SW 1271 (cell line): Measurements from ENCODE around the gene RIBC1.
"Not testable (repeated sequence)": the region's sequence is repeated elsewhere in the genome, so short reads cannot be mapped to it uniquely, and the experiment has no call there.

Experiments used
- DNase-seq, 2 experiments: peaks; one replicate each; lab custom pipeline; 2025; lab: John Stamatoyannopoulos, UW

Gene RIBC1

DNA sequence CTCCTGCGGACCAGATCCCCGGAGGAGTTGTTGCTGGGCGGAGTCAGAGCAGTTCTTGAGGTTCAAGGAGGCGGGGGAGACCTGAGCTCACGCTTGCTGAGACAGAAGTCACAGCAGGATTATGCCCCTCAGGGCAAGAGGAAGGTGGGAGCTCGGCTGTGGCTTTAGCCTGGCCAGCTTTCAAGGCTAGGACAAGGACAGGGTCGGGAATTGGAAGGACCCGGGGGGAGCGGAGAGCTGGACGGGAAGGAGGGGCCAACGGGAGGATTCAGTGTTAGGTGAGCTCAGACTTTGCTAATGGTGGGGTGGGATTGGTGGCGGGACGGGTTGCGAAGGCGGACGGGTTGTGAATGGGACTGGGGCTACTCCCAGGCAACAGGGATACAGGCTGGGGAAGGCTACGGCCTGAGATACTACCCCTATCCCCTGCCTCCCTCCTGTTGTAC lies at the start of gene RIBC1:
TSS of gene RIBC1 (plus strand) at position 13 of the 446 bp plus-strand sequence. CDS start 3,404 bp downstream, outside the sequence.
- DNase-seq, result no peak

GRCh38 chrX:53373307-53373706 lies 49.4 kb upstream of the RIBC1 start:
- no peak for DNase-seq

DNA sequence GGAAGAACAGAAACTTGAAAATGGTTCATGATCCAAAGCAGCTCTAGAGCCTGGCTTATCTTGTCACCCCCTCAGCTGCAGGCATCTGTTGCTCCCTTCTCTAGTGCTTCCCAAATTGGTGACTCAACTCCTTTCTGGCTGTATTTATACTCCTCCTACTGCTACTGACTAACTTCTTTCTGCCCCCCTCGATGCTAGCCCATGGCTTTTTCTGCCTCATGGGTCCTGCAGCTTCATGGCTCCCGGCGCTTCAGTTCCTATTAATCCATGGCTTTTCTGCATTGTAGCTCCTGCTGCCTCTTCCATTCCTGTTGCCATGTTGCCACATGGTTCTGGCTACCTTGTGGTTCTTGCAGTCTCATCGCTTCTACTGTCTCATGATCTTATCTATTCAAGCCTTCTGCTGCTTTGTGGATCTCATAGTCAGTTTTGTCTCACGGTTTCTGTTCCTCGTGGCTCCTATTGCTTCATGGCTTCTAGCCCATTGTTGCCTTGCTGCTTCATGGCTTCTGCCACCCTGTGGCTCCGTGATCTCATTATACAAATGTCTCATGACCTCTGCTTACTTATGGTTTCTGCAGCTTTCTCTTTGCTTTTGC lies 48.4 kb upstream of the RIBC1 start:
- DNase-seq, result no peak

DNA sequence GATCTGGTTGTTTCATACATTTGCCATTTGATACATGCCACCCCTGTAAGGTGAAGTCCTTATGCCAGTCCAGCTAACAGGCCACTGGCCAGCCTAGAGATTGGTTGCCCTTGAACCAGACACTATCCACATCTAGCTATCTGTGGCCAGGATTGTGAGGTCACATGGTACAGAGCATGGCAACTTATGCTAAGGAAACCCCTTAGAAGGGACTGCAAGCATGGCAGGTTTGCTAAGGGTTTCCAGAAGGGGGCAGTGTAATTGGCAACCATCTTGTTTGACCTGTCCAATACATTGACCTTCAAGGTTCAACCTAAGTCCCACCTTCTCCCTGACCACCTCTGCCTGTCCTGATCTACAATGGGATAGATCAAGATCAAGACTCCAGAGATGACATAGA lies 47.8 kb upstream of the RIBC1 start:
- DNase-seq, result no peak

DNA sequence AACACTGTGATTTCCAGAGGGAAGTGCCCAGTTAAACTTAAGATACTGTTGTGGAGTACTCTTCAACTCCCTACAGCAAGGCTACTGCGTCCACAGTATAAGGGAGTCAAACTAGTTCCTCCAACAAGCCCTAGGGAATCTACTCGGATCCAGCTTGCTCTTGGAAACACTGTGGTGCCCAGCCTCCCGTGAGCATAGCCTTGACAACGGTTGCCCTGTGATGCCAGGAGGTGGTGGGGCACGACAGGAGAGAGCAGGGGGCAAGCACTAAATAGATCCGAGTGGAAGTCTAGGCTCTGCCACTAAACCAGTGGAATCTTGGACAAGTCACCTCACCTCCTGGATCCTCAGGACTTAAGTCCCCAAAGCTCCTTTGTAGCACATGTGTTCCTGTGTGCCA lies 45.8 kb upstream of the RIBC1 start:
- no peak for DNase-seq

DNA sequence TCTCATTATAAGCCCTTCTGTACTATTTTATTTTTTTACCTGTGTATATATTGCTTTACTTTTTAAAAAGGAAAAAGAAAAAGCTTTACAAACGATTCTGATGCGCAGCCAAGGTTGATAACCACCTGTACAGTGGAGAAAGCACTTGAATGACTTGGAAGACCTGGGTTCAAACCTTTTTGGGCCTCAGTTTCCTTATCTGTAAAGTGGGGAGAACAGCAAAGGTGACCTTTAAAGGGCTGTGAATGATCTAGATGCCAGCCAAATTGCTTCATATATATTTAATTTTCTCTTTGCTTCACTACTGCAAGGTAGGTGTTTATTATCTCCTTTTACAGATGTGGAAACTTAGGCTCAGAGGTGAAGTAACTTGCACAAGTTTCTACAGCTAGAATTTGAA lies 45.2 kb upstream of the RIBC1 start:
- no peak for DNase-seq

GRCh38 chrX:53379008-53379710 lies 43.5 kb upstream of the RIBC1 start:
- DNase-seq, result no peak

GRCh38 chrX:53379747-53380146 lies 42.9 kb upstream of the RIBC1 start:
- DNase-seq, result no peak

- DNase-seq, result no peak
These were observed 39.1 kb upstream of the RIBC1 start for GRCh38 chrX:53383376-53384076.

DNA sequence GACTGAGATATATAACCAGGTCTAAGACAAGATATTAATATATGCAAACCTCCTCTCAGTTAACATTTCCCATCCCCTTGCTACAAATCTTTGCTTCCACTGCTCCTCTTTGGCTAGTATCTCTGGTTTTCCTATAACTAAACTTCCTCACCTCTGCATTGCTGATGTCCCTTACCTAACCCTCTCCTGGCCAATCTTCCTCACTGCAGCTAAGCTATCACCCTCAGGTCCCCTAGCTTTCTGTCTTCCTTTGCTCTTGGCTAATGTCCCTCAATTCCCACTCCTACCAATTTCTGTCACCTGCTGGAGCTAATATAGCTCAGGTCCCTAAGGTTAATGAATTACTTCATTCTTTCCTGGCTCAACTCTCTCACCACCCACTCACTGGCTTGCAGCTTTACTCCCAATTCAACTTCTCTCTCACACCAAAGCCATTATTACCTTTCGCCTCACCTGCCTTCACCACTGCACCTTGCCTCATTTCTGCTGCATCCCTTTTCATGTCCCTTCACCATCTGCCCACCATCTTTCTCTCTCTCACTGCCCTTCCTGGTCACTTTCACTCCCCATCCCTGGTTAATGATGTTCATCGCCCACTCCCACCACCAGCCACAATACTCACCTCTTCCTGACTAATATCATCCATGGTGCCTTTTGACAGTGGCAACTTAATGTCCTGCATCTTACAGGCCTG lies 26.9 kb upstream of the RIBC1 start:
- no peak for DNase-seq

DNA sequence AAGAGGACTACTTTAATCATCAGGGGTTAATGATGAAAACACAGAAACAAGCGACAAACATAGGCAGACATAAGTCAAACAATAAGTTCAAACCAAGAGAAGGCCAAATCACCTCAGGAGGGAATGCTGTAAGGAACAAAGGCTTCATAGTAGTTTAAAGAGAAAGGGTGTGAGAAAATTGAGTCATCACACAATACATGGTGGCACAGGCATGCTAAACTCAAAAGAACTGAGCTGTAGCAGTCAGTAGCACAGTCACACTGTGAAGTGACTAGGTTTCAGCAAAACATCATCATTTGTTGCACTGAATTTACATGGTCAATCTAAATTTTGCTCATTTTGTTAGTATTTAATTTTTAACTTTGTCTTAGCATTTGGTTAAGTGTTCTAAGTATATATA lies 24.5 kb upstream of the RIBC1 start:
- no peak for DNase-seq

DNA sequence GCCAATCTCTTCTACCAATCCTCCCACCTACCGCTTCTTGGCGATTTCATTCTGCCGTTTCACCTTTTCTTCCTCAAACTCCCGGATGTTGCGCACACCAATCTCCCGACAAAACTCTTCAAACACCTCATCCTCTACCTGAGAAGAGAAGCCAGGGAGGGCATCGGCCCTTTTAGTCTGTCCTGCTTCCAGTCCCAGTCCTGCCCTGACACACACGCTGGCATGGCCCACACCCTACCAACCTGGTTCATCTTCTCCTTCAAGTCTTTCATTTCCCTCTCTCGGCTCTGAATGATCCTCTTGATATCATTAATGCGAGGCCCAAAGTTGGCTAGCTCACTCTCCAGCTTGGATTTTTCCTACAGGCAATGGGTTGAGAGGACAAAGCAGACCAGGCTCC lies 19.1 kb upstream of the RIBC1 start:
- no peak for DNase-seq

DNA sequence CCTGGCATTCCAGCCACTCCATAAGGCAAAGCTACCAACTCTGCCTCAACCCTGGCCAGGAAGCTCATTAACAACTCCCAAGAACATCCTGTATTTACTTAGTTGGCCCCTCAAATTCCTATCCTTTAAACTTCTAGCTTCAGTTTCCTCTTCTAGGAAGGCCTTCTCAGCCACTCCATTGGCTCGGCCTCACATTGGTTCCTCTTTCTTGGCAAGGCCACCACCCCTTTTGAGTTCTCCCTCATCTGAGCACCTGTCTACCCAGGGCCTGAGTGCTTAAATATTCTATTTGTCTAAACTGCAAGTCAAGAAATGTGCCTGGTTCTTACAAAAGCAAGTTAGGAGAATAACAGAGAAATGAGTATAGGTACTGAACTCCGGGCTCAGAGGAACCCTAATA lies 10.2 kb upstream of the RIBC1 start:
- DNase-seq, result no peak

DNA sequence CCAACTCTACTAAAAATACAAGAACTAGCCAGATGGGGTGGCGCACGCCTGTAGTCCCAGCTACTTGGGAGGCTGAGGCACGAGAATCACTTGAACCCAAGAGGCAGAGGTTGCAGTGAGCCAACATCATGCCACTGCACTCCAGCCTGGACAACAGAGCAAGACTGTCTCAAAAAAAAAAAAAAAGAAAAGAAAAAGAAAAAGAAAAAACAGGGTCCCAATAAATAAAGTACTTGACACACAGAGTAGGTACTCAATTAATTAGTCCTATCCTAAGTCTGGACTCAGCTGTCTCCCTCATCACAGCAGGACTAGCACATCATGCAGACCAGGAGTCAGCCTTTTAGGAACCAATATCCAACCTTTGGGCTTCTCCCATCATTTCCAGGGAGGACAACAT lies 2.3 kb upstream of the RIBC1 start:
- DNase-seq, result not testable (repeated sequence)

DNA sequence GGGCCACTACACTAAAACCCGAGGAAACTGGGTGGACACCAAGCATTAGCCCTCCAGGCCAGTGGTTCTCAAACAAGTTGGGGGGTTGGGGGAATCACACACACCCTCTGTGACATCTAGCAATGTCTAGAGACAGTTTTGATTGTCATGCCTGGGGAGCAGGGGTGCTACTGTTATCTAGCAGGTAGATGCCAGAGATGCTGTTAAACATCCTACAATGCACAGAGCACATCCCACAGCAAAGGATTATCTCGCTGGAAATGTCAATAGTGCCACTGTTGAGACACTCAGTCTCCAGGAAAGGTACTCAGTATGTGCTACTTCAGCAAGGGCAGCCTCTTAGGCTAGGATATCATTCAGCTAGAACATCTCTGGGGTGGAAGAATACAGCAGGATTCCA lies 1.5 kb upstream of the RIBC1 start:
- no peak for DNase-seq

DNA sequence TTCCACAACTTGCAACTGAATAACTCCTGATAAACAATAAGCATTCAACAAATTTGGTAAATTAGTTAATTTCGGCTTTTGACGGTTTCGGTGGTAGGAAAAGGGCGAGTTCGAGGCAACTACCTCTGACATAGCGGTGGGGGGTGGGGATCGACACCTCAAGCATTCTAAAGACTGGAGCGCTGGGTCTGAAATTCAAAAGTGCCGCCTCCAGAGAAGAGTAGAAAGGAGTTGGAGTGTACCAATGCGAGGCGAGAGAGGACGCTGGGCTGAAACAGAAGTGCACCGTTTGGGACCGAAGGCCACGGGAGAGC lies 944 bp upstream of the RIBC1 start:
- DNase-seq, result no peak

- DNase-seq, result peak; percentile 71 to 81
These were observed 400 bp upstream of the RIBC1 start, which contains the start of gene SMC1A for GRCh38 chrX:53422086-53422860. Gene SMC1A, minus strand, starts transcription at chrX:53422654. Its CDS starts 54 bp downstream, at chrX:53422600.

DNA sequence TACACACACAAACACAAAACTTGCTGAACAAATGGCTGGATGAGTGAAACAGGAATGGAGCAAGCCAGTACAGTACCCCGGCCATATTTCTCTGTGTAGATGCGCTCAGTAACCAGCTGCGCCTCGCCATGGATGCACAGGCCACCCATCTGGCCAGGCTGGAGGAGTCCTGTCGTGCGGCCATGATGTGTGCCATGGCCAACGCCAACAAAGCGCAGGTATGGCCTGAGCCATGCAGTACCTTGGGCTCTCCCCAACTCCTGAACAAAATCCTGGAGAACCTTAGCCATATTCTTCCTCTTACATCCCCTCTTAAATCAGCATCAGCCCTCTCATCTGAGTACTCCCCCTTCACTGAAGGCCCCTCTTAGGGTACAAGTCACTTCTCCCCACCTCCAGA lies 7.1 kb downstream of the RIBC1 start:
- no peak for DNase-seq

DNA sequence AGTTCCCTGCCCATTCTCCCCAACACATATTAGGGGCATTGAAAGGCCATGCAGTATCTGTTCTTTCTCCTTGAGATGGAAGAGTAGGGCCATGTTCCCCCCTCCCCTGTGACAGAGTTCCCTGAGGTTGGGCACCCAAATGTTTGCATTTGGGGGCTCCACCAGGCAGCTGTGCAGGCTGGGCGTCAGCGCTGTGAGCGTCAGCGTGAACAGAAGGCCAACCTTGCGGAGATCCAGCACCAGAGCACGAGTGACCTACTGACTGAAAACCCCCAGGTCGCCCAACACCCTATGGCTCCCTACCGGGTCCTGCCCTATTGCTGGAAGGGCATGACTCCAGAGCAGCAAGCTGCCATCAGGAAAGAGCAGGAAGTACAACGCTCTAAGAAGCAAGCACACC lies 7.6 kb downstream of the RIBC1 start:
- no peak for DNase-seq

- DNase-seq, result peak; percentile 1 to 64
These were observed 11.3 kb downstream of the RIBC1 start, which contains the start of gene HSD17B10 for GRCh38 chrX:53433651-53434639. Gene HSD17B10, minus strand, starts transcription at chrX:53434370. Its CDS starts 25 bp downstream, at chrX:53434345.

DNA sequence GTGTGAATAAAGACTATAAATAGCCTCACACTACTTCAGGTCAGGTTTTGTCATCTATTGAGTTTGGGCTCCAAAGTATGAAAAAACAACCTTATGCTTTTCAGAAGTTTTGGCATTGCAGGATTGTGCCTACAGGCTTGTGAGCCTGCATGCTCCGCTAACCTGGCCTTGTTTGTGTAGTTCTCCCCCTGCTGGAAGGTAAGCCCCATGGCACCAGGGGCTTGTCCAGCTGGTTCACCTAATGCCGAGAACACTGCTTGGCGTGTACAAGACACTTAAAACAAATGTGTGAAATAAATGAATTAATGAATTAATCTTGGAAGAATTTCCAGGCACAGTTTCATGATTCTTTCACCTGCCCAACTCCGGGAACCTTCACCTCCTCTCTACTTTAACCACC lies 13.3 kb downstream of the RIBC1 start:
- DNase-seq, result peak; percentile 9
